Uterus (tissue), 4 donors: ENCODE measurements around the gene WDR43. TPM values are rescaled to one million over a fixed set of nuclear protein-coding genes. Genes with fewer than 3 reads are reported as not detected.
A peak's percentile ranks its signal among the peaks of the same experiment; 100 is the strongest.

ENCODE experiments used
- DNase-seq, 2 donors: peaks; one replicate each; pipeline ENCODE4 v3.0.0-alpha.2; 2019 to 2020
- H3K27ac ChIP-seq, 2 donors: fragments of 200-600 bp; sonication (generic); 1 replicate in 1 of 2; 2 replicates in 1 of 2; pipeline ENCODE4 v1.5.1; 2016 to 2018
- H3K27me3 ChIP-seq, 2 donors: fragments of 200-600 bp; sonication (generic); one replicate each; pipeline ENCODE4 v1.5.1; 2018 to 2019; ENCODE audit warnings: control low read depth in 1 of 2
- H3K36me3 ChIP-seq, 2 donors: fragments of 200-600 bp; sonication (generic); one replicate each; pipeline ENCODE4 v1.5.1; 2019; ENCODE audit warnings: control low read depth in 1 of 2
- H3K4me1 ChIP-seq, 2 donors: fragments of 200-600 bp; sonication (generic); one replicate each; pipeline ENCODE4 v1.5.1; 2018 to 2019; ENCODE audit warnings: control low read depth in 1 of 2
- H3K4me3 ChIP-seq, 2 donors: fragments of 200-600 bp; sonication (generic); 1 replicate in 1 of 2; 2 replicates in 1 of 2; pipeline ENCODE4 v1.5.1; 2018 to 2019; ENCODE audit warnings: mild to moderate bottlenecking in 1 of 2
- H3K9me3 ChIP-seq, 2 donors: fragments of 200-600 bp; sonication (generic); one replicate each; pipeline ENCODE4 v1.5.1; 2019; ENCODE audit warnings: control low read depth in 1 of 2
- CTCF ChIP-seq, 4 experiments: fragments of 200-600 bp in 2 of 4; fragments of 450-650 bp in 2 of 4; sonication (generic) in 2 of 4; IDR thresholded peaks; one replicate each; pipeline ENCODE4 v1.5.1; 2016 to 2019; ENCODE audit warnings: antibody characterized with exemption in 4 of 4, mild to moderate bottlenecking in 2 of 4, moderate library complexity in 1 of 4
- POLR2A ChIP-seq, 2 donors: fragments of 450-650 bp; IDR thresholded peaks; one replicate each; pipeline ENCODE4 v1.6.1; 2016; ENCODE audit warnings: antibody characterized with exemption in 2 of 2, mild to moderate bottlenecking in 1 of 2, moderate library complexity in 1 of 2
- intact Hi-C: fragments of 100-400 bp; cut with DNase I; formaldehyde crosslinking; loops from one replicate; pipeline ENCODE4 v1.15.1; 2023; ENCODE audit warnings: low total_unique reads
- total RNA-seq, 4 donors: library from RNA; depleted of rRNA in 3 of 4; stranded (reverse); fragments of >200 nt in 3 of 4; gene quantifications; one replicate each; pipeline versions ENCODE4 v1.1.0 to v1.2.4, GENCODE V29; 2014 to 2023
- donor health status: DM: yes; HTN: yes; CAD: no.

Gene WDR43
- total RNA-seq, 4 donors from 2014 or later, result 42.9 to 82.2 (median 74.6) TPM

- Histone ChIP-seq H3K4me3 (no peak overlapping the region), H3K9me3 (no peaks in the 10 kb centered on the region), H3K27me3 (no peaks in the 10 kb centered on the region), H3K4me1 (no peaks in the 10 kb centered on the region), H3K27ac (no peak overlapping the region), H3K36me3 (no peaks in the 10 kb centered on the region)
- no peak for DNase-seq
- TF ChIP-seq CTCF (IDR thresholded peaks at IDR 0.05) (no peak), POLR2A (IDR thresholded peaks at IDR 0.05) (no peak)
- intact Hi-C loops, result no loop called here
These were observed 95.5 kb downstream of the WDR43 start for GRCh38 chr2:28989973-28990372.

- TF ChIP-seq POLR2A (IDR thresholded peaks at IDR 0.05) (no peak), CTCF (IDR thresholded peaks at IDR 0.05) (no peak)
- Histone ChIP-seq H3K4me3 (no peak overlapping the region), H3K36me3 (no peaks in the 10 kb centered on the region), H3K27me3 (no peaks in the 10 kb centered on the region), H3K9me3 (no peaks in the 10 kb centered on the region), H3K4me1 (no peaks in the 10 kb centered on the region), H3K27ac (no peak overlapping the region)
- intact Hi-C loops, result no loop called here
- no peak for DNase-seq
These were observed 96.0 kb downstream of the WDR43 start for GRCh38 chr2:28990445-28990844.

GRCh38 chr2:28991021-28991420, 96.6 kb downstream of the WDR43 start:
- no peak overlapping the region for H3K27ac ChIP-seq
- TF ChIP-seq POLR2A (IDR thresholded peaks at IDR 0.05), result no peak
- no peak for TF ChIP-seq CTCF (IDR thresholded peaks at IDR 0.05)
- H3K27me3 ChIP-seq, result no peaks in the 10 kb centered on the region
- H3K4me3 ChIP-seq, result no peak overlapping the region
- no peaks in the 10 kb centered on the region for H3K9me3 ChIP-seq
- no peaks in the 10 kb centered on the region for H3K36me3 ChIP-seq
- no peaks in the 10 kb centered on the region for H3K4me1 ChIP-seq
- intact Hi-C loops, result no loop called here
- peak in 1 of 2 donors; percentile 48 for DNase-seq

- DNase-seq, result no peak
- Histone ChIP-seq H3K4me1 (no peaks in the 10 kb centered on the region), H3K4me3 (no peak overlapping the region), H3K27ac (no peak overlapping the region), H3K36me3 (no peaks in the 10 kb centered on the region), H3K27me3 (no peaks in the 10 kb centered on the region), H3K9me3 (no peaks in the 10 kb centered on the region)
- TF ChIP-seq POLR2A (IDR thresholded peaks at IDR 0.05) (no peak), CTCF (IDR thresholded peaks at IDR 0.05) (no peak)
- intact Hi-C loops, result no loop called here
These were observed 97.0 kb downstream of the WDR43 start for GRCh38 chr2:28991460-28991859.

GRCh38 chr2:28993206-28993960, 98.9 kb downstream of the WDR43 start:
- intact Hi-C loops, result no loop called here
- no peaks in the 10 kb centered on the region for H3K4me1 ChIP-seq
- no peaks in the 10 kb centered on the region for H3K9me3 ChIP-seq
- H3K4me3 ChIP-seq, result no peak overlapping the region
- DNase-seq, result no peak
- TF ChIP-seq CTCF (IDR thresholded peaks at IDR 0.05), result no peak
- TF ChIP-seq POLR2A (IDR thresholded peaks at IDR 0.05), result no peak
- H3K27me3 ChIP-seq, result no peaks in the 10 kb centered on the region
- H3K36me3 ChIP-seq, result no peaks in the 10 kb centered on the region
- H3K27ac ChIP-seq, result no peak overlapping the region
